AG10803 (cell line): ENCODE results near the gene NRG2.

Source experiments
- DNase-seq: peaks from one replicate; pipeline ENCODE4 v3.0.0; 2010; ENCODE audit warnings: low read depth
- H3K4me3 ChIP-seq: 2 replicates; pipeline ENCODE4 v1.5.1; 2011; ENCODE audit warnings: mild to moderate bottlenecking, low read length, control low read depth
- TF ChIP-seq, protein P1 (sequence below): conservative IDR thresholded peaks from 2 replicates; pipeline ENCODE4 v1.5.1; 2011; ENCODE audit warnings: mild to moderate bottlenecking, low read length, control low read depth, inconsistent platforms

NRG2 gene

DNA sequence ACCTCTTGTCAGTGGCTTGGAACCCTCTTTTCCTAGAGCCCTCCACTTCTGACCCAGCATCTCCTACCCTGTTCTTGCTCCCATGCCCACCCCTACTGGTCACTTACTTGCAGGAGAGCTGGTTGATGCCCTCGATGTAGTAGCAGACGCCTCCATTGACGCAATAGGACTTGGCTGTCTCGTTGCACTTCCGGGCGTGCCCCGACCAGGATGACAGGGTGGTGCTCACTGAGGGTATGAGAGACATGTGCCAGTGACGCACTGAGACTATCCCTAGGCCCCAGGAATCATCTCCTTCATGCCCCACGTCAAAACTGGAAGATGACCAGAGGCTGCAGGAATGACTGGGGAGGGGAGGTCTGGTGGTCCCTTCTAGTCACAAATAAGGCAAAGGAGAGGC, 171.5 kb downstream of the NRG2 start:
- TF ChIP-seq, protein P1, sequence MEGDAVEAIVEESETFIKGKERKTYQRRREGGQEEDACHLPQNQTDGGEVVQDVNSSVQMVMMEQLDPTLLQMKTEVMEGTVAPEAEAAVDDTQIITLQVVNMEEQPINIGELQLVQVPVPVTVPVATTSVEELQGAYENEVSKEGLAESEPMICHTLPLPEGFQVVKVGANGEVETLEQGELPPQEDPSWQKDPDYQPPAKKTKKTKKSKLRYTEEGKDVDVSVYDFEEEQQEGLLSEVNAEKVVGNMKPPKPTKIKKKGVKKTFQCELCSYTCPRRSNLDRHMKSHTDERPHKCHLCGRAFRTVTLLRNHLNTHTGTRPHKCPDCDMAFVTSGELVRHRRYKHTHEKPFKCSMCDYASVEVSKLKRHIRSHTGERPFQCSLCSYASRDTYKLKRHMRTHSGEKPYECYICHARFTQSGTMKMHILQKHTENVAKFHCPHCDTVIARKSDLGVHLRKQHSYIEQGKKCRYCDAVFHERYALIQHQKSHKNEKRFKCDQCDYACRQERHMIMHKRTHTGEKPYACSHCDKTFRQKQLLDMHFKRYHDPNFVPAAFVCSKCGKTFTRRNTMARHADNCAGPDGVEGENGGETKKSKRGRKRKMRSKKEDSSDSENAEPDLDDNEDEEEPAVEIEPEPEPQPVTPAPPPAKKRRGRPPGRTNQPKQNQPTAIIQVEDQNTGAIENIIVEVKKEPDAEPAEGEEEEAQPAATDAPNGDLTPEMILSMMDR, result no peak
- no peak overlapping the region for H3K4me3 ChIP-seq
- no peak for DNase-seq

DNA sequence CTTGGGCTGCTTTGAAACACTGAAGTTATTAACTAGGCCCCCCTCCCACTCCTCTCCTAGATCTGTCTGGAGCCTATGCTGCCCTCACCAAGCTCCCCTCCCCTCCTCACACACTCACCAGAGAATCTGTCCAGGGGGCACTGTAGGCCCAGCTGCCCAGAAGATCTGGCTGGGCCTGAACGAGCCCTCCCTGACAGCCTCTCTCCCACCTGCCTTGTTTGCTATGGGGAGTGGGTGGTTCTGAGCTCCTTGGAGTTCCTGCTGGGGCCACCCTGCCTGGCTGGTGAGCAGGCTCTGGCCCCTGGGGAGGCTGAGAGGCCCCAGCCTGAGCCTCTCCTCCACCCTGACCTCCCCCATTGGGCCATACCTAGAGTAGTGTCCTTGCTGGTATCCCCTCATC, 172.4 kb downstream of the NRG2 start:
- TF ChIP-seq, protein P1, result no peak
- H3K4me3 ChIP-seq, result no peak overlapping the region
- DNase-seq, result no peak

DNA sequence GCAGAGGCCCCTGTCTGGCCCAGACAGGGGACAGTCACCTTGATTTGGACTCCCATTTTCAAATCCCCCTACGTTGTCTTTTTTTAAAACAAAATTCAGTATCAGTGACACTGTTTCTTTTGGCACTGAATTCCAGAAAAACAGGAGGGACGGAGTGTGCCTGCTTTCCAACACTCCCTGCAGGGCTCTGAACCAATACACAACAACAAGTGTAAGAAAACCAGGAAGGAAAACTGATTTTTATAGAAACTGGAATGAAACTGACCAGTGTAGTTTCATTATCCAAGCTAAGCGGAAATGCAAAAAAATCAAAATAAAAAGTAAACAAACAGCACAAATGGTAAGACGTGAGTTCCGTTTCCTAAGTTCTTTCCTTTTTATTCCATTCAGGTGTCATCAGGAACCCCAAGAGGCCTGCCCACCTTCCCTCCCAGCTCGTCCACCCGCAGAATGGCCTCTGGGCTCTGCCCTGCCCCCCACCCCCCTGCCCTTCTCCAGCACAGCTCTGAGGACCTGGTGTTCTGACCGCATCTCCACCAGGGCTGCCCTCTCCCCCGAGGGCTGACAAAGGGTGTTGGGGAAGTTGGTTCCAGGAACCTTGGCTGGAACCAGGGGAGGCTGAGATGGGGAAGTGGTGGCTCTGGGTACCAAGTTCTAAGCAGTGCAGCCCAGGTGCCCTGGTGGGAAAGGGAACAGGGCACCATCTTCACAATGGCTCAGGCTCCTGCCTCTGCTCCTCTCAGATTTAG, 173.9 kb downstream of the NRG2 start:
- no peak overlapping the region for H3K4me3 ChIP-seq

DNA sequence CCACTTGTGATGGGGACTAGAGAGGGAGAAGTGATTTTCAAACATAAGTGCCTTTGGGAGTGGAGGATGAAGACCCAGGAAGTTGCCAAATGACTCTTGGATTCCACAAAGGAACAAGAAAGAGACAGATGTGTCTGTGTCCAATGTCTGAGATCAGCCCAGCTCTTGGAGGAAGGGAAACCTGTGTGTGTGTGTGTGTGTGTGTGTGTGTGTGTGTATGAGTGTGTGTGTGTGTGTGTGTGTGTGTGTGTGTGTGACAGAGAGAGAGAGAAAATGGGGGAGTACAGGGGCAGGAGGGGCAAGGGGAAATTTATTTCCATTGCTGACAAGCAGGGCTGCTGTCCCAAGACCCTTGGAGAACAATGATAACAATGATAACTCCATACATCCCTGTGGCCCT, 175.5 kb downstream of the NRG2 start:
- TF ChIP-seq, protein P1, result no peak
- H3K4me3 ChIP-seq, result no peak overlapping the region
- no peak for DNase-seq

More for the DNA sequence above, 173.9 kb downstream of the NRG2 start:
- no peak for DNase-seq
- TF ChIP-seq, protein P1, result no peak

DNA sequence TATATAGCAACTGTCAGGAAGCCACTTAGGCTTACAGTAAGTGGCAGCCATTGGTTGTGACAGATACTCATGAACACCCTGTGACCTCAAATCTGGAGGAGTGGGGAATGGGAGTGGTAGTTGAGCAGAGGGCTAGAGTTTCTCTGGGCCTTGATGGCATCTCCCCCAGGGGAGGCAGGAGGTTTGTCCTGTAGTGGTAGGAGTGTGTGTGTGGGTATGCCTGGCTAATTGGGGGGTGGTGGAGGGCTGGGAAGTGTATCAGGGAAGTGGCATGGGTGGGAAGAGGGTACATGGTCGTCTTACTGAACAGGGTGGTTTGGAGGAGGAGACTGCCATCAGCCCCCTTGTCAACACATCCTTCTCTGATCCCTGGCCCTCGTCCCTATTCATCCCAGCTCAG, 176.0 kb downstream of the NRG2 start:
- no peak for DNase-seq
- TF ChIP-seq, protein P1, result no peak
- no peak overlapping the region for H3K4me3 ChIP-seq

DNA sequence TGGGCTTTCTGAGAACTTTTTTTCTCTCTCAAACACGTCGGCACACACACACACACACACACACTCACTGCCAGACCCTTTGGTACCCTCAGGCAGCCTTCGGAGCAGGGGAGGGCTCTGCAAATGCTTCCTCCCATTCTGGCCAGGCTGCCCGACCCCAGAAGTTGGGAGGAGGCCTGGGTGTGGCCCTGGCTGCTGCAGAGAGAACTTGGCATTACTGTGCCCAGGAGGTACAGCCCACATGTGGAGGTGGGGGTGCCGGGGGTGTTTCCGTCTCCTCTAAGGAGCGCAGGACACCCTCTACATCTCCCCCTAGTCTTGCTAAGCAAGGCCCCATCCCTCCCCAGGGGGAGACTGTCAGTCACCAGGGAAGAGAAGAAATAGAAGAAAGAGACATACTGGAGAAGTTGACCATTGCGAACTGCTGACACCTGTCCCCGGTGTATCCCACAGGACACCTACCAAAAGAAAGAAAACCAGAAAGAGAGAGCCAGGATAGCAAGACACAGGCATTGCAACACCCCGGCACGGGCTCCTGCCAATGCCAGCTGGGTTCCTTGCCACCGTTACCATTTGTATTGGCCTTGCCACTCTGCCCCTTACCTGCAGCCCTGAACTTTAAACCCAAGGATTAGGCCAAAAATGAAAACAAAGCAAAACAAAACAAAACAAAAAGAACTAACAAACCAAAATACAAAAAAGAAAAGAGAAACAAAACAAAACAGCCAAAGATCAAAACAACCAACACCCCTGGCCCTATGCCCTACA, 178.2 kb downstream of the NRG2 start:
- DNase-seq, result no peak
- TF ChIP-seq, protein P1, result no peak
- H3K4me3 ChIP-seq, result no peak overlapping the region
